ENCODE measurements around the gene GPR158.

GPR158 gene

GRCh38 chr10:25209618-25210017 is 34.8 kb downstream of the GPR158 start:
- DNase-seq = no peak

- no peak for DNase-seq
These were observed 35.5 kb downstream of the GPR158 start for GRCh38 chr10:25210265-25210664.

GRCh38 chr10:25220156-25220555 is 45.4 kb downstream of the GPR158 start:
- DNase-seq = no peak

- no peak for DNase-seq
These were observed 47.4 kb downstream of the GPR158 start for GRCh38 chr10:25222085-25222660.

GRCh38 chr10:25226775-25227682 is 52.2 kb downstream of the GPR158 start:
- peak; percentile 2 for DNase-seq

GRCh38 chr10:25231751-25232150 is 57.0 kb downstream of the GPR158 start:
- DNase-seq = no peak

- no peak for DNase-seq
These were observed 57.4 kb downstream of the GPR158 start for GRCh38 chr10:25232204-25232603.

- DNase-seq = no peak
These were observed 70.4 kb downstream of the GPR158 start for GRCh38 chr10:25245165-25245564.

GRCh38 chr10:25257646-25258045 is 82.8 kb downstream of the GPR158 start:
- DNase-seq = no peak

GRCh38 chr10:25261110-25261509 is 86.3 kb downstream of the GPR158 start:
- DNase-seq = no peak

- no peak for DNase-seq
These were observed 86.8 kb downstream of the GPR158 start for GRCh38 chr10:25261558-25261957.

GRCh38 chr10:25263931-25264330 is 89.1 kb downstream of the GPR158 start:
- no peak for DNase-seq

- DNase-seq = no peak
These were observed 103.4 kb downstream of the GPR158 start for GRCh38 chr10:25278180-25278579.

GRCh38 chr10:25280076-25280475 is 105.3 kb downstream of the GPR158 start:
- no peak for DNase-seq

GRCh38 chr10:25280573-25280972 is 105.8 kb downstream of the GPR158 start:
- no peak for DNase-seq

GRCh38 chr10:25285809-25286208 is 111.0 kb downstream of the GPR158 start:
- DNase-seq = no peak

- DNase-seq = no peak
These were observed 113.4 kb downstream of the GPR158 start for GRCh38 chr10:25288181-25288580.

GRCh38 chr10:25294032-25294926 is 119.5 kb downstream of the GPR158 start:
- DNase-seq = no peak

GRCh38 chr10:25296324-25296723 is 121.5 kb downstream of the GPR158 start:
- DNase-seq = no peak

GRCh38 chr10:25297466-25297865 is 122.7 kb downstream of the GPR158 start:
- no peak for DNase-seq

- no peak for DNase-seq
These were observed 125.3 kb downstream of the GPR158 start for GRCh38 chr10:25300073-25300472.

GRCh38 chr10:25304606-25305005 is 129.8 kb downstream of the GPR158 start:
- DNase-seq = no peak

- DNase-seq = no peak
These were observed 131.6 kb downstream of the GPR158 start for GRCh38 chr10:25306386-25306785.

Data from NCI-H1048 (cell line).